Activated naive CD4-positive, alpha-beta T cell treated with anti-CD3 and anti-CD28 coated beads, Interleukin-2, amount 50 U/mL, for 72 hours (primary cell): Measurements from ENCODE around the gene SLC8A3. TPM values are rescaled to one million over a fixed set of nuclear protein-coding genes. Genes with fewer than 3 reads are reported as not detected.

Experiments used
- ATAC-seq, 2 donors: fragments of 150-1000 bp; cut with Tn5 transposase; 2 replicates each; pipeline ENCODE4 v1.10.0; 2021; ENCODE audit warnings: mild to moderate bottlenecking in 2 of 2, moderate library complexity in 2 of 2
- DNase-seq, 2 donors: peaks; one replicate each; pipeline ENCODE4 v3.0.0; 2021 to 2022; ENCODE audit warnings: low spot score in 2 of 2
- H3K27ac Mint-ChIP-seq, 2 donors: one replicate each; pipeline ENCODE4 v1.8.0; 2022; ENCODE audit warnings: mild to moderate bottlenecking in 2 of 2, mixed read lengths in 2 of 2
- H3K36me3 Mint-ChIP-seq, 2 donors: one replicate each; pipeline ENCODE4 v1.8.0; 2022; ENCODE audit warnings: mixed read lengths in 2 of 2
- H3K9me3 Mint-ChIP-seq, 2 donors: one replicate each; pipeline ENCODE4 v1.8.0; 2022; ENCODE audit warnings: mixed read lengths in 2 of 2
- total RNA-seq, 2 donors: library from RNA; stranded (reverse); gene quantifications; one replicate each; pipeline ENCODE4 v1.2.3, GENCODE V29; 2022

The SLC8A3 gene
- total RNA-seq, 2 donors from 2014 or later, result 0.09 to 2.4 TPM

DNA sequence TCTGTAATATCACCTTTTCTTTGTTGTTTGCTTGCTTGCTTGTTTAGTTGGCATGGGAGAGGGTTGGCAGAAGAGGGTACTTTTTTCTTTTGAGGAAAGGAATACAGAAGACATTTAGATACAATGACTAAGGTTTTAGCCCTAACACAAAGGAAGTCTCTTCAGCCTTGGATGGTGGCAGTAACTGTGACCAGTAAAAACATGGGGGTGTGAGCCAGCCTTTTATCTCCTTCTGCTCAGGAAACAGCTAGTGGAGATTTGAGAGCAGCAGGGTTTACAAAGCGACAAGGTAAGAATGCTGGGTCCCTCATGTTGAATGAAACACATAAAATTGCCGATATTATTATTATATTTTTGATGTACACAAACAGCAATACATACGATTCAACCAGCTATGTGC, 40.4 kb downstream of the SLC8A3 start:
- no peak for DNase-seq
- Mint-ChIP-seq H3K27ac (no peak overlapping the region), H3K9me3 (no peaks in the 10 kb centered on the region), H3K36me3 (no peaks in the 10 kb centered on the region)
- ATAC-seq, result no peak

DNA sequence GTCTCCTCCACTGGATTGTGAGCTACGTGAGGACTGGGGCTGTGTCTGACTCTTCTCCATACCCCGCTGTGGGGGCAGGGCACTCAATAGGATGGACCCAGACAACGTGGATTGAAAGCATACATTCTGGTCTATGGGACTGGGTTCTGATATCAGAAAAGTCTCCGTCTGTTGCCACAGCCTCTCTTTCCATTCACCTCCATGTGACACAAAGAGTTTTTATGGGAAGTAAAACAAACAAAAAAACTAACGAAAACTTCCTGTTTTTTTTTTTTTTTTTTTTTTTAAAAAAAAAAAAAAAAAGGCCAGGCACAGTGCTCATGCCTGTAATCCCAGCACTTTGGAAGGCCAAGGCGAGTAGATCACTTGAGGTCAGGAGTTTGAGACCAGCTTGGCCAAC, 44.7 kb downstream of the SLC8A3 start:
- no peaks in the 10 kb centered on the region for H3K9me3 Mint-ChIP-seq
- ATAC-seq (no peak), DNase-seq (no peak)
- H3K27ac Mint-ChIP-seq, result no peak overlapping the region
- H3K36me3 Mint-ChIP-seq, result no peaks in the 10 kb centered on the region

DNA sequence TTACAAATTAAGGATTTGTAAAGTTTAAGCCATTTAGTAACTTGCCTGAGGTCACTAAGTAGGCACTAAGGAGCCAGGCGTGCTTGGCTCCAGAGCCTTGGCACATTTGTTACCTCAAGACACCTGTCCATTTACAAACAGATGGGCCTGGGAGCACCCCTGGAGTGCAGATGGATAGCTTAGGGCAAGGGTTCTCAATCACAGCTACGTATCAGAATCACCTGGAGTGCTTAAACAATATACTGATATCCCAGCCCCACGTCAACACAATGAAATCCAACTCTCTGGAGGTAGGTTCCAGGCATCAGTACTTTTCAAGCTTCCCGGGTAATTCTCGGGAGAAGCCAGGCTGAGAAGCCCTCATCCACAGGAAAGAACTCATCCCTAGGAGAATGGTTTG, 45.4 kb downstream of the SLC8A3 start:
- H3K36me3 Mint-ChIP-seq, result no peaks in the 10 kb centered on the region
- no peak overlapping the region for H3K27ac Mint-ChIP-seq
- ATAC-seq (no peak), DNase-seq (no peak)
- no peaks in the 10 kb centered on the region for H3K9me3 Mint-ChIP-seq

DNA sequence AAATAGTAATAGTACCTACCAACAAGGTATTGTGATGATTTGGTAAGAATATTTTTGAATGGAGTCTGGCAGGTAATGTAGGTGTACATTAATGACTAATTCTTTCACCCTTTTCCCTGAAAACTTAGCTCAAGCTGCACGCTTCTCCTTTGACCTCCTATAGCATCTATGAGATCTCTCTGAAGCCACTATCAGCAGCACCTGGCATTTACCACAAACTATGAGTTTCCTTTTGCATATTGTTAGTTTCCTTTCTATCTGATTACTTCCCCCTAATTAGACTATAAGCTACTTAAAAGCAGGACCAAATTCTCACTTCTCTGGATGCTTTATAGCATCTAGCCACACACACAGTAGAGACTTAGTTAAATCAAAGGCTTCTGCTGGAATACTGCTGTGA, 48.1 kb downstream of the SLC8A3 start:
- Mint-ChIP-seq H3K9me3 (no peaks in the 10 kb centered on the region), H3K36me3 (no peaks in the 10 kb centered on the region), H3K27ac (no peak overlapping the region)
- DNase-seq, result no peak
- ATAC-seq, result no peak

GRCh38 chr14:70139384-70139783, 49.4 kb downstream of the SLC8A3 start:
- ATAC-seq (no peak), DNase-seq (no peak)
- Mint-ChIP-seq H3K36me3 (no peaks in the 10 kb centered on the region), H3K9me3 (no peaks in the 10 kb centered on the region), H3K27ac (no peak overlapping the region)

GRCh38 chr14:70137788-70138187, 51.0 kb downstream of the SLC8A3 start:
- DNase-seq (no peak), ATAC-seq (no peak)
- no peaks in the 10 kb centered on the region for H3K9me3 Mint-ChIP-seq
- no peak overlapping the region for H3K27ac Mint-ChIP-seq
- H3K36me3 Mint-ChIP-seq, result no peaks in the 10 kb centered on the region

DNA sequence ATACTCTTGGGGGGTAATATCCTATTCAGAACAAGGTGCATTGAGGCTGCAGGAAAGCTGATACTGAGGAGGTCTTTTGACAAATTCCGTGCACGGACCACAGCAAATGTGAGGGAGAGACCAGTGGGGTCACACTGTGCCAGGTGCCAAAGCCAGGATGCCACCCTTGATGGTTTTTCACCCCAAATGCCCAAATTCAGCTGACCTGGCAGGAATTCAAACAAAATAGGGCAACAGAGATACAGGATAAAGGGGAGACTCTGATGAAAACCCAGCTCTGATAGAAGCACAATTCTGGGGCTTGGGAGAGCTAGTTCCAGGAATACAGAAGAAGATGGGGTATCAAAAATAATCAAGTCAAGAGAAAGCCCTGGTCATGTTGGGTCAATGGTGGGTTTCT, 55.3 kb downstream of the SLC8A3 start:
- DNase-seq, result no peak
- no peak for ATAC-seq
- no peaks in the 10 kb centered on the region for H3K36me3 Mint-ChIP-seq
- H3K27ac Mint-ChIP-seq, result no peak overlapping the region
- no peaks in the 10 kb centered on the region for H3K9me3 Mint-ChIP-seq

DNA sequence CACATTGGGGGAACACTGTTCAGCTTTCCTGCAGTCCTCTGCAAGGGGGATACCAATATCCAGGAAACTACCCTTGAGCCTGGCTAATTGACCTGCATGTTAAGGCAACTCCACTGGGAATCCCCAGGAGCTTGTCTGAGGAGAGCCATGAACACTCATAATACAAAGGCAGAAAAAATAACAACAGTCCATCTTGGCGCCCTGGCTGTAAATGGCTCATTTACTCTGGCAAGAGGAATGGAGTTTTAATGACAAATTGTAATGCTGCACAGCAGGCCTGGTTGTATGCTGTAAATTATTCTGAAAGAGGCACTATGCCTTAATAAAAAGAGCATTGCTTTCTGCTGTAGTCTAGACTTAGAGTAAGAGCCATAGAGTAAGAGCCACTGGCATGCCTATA, 58.3 kb downstream of the SLC8A3 start:
- Mint-ChIP-seq H3K36me3 (no peaks in the 10 kb centered on the region), H3K27ac (no peak overlapping the region), H3K9me3 (no peaks in the 10 kb centered on the region)
- ATAC-seq (no peak), DNase-seq (no peak)

- ATAC-seq (no peak), DNase-seq (no peak)
- Mint-ChIP-seq H3K9me3 (no peaks in the 10 kb centered on the region), H3K36me3 (no peaks in the 10 kb centered on the region), H3K27ac (no peak overlapping the region)
These were observed 61.6 kb downstream of the SLC8A3 start for GRCh38 chr14:70127186-70127585.

DNA sequence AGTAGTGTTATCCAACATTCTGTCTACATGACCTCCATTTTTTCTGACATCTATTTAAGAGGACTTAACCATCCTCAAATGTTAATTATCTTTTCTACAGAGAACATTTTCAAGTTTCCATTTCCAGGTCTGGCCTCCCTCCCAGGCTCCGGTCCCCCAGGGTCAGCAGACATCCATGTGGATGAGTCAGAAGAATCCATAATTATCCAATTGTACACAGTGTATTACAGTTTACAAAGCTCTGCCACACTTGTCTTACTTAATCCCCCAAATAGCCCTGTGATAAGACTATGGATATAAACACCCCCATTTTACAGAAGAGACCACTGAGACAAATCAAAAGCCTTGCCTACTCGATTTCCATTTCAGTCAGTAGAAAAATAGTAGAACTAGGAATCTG, 65.0 kb downstream of the SLC8A3 start:
- no peaks in the 10 kb centered on the region for H3K36me3 Mint-ChIP-seq
- H3K27ac Mint-ChIP-seq, result no peak overlapping the region
- DNase-seq (no peak), ATAC-seq (no peak)
- no peaks in the 10 kb centered on the region for H3K9me3 Mint-ChIP-seq

DNA sequence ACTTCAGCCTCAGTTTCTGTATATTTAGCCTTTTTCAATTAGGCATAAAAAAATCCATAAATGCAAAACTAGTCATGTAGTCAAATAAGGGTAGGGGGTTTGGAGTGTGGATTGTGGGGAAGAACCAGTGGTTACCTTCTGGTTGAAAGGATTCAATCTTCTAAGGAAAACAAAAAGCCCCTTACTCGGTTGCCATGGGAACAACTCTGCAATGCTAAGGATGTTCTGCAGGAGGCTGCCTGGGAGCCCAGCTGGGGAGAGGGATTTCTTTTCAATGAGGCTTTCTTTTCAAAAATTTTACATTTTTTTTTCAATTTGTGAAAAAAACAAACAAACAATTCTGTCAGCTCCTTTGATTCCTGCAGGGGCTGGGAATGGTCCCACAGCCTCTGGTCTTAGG, 67.2 kb downstream of the SLC8A3 start:
- Mint-ChIP-seq H3K27ac (no peak overlapping the region), H3K9me3 (no peaks in the 10 kb centered on the region), H3K36me3 (no peaks in the 10 kb centered on the region)
- ATAC-seq (no peak), DNase-seq (no peak)

DNA sequence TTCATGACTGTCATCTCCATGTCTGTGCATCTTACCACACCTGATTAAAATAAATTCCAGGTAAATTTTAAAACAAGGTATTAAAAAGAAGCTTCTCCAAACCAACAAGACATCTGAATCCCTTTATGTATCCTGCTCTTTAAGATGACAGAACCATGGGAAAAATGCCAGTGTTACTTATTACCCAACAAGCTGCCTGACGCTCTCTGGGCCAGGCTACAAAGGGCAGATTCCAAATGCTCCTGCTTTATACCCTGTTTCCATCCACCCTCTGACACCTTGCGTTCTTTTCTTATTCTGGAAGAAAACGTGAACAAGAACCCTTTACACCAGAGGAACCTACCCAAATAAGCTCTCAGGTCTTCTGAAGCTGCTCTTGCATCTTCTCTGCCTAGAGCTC, 70.7 kb downstream of the SLC8A3 start:
- no peak overlapping the region for H3K27ac Mint-ChIP-seq
- DNase-seq (no peak), ATAC-seq (no peak)
- H3K36me3 Mint-ChIP-seq, result no peaks in the 10 kb centered on the region
- no peaks in the 10 kb centered on the region for H3K9me3 Mint-ChIP-seq

DNA sequence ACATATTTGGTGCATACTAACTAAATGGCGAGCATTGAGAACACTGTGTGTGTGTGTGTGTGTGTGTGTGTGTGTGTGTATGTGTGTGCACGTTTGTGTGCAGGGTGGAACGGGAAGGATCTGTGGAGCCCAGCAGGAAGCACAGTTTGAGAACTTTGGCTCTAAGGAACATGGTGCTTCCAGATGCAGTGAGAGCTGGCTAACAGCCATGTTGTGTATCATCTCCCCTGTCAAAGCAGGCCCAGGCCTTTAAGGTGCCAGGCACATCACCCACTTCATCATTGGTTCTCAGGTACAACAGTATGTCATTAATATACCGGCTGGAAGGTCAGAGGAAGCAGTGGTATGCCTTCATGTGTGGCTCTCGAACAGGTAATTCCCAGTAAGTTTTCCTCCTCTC, 72.5 kb downstream of the SLC8A3 start:
- H3K36me3 Mint-ChIP-seq, result no peaks in the 10 kb centered on the region
- DNase-seq, result no peak
- no peaks in the 10 kb centered on the region for H3K9me3 Mint-ChIP-seq
- ATAC-seq, result no peak
- H3K27ac Mint-ChIP-seq, result no peak overlapping the region

DNA sequence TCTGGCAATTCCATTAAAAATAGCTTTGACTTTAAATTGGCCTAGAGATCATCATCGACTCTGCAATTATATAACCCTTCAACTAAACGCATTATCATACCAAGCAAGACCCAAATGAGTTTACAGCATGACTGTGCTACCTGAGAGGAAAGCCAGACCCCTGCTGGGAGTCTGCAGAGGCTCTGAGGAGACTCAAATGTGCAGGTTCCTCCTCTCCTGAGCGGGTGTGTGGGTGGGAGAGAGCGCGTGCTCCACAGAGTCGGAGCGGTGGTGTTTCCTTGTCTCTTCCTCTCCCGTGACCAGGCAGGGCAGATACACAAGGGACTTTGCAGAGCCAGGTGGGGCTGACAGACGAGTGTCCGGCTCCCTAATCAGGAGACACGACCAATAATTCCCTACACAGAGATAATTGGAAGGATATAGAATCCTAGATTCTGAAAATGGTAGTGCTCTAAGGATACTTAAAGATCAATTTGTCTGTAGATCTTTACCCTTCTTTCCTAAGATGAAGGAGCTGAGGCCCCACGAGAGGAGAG, 74.1 kb downstream of the SLC8A3 start:
- Mint-ChIP-seq H3K9me3 (no peaks in the 10 kb centered on the region), H3K36me3 (no peaks in the 10 kb centered on the region), H3K27ac (no peak overlapping the region)
- DNase-seq, result no peak
- no peak for ATAC-seq

GRCh38 chr14:70113211-70113610, 75.5 kb downstream of the SLC8A3 start:
- ATAC-seq, result no peak
- H3K9me3 Mint-ChIP-seq, result no peaks in the 10 kb centered on the region
- H3K27ac Mint-ChIP-seq, result no peak overlapping the region
- DNase-seq, result no peak
- H3K36me3 Mint-ChIP-seq, result no peaks in the 10 kb centered on the region

DNA sequence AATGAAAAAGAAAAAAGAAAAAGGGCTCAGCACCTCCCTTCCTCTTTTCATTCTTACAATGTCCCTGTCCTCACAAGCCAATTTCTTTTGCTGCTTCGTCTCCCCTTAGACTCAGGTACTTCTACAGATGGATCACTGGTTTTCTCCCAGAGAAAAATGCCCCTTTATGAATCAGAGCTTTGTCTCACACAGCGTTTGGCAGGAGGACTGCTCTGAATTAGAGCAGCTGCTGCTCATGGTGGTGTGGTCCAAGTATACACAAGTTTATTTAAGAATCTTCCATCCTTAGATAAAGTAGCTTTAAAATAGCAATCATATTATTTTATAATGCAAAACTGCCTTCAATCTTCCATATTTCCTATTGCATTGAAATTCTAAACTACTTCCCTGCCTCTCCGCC, 80.3 kb downstream of the SLC8A3 start:
- no peak for DNase-seq
- H3K36me3 Mint-ChIP-seq, result no peaks in the 10 kb centered on the region
- H3K9me3 Mint-ChIP-seq, result no peaks in the 10 kb centered on the region
- no peak overlapping the region for H3K27ac Mint-ChIP-seq
- ATAC-seq, result no peak

GRCh38 chr14:70107309-70107708, 81.4 kb downstream of the SLC8A3 start:
- no peak for DNase-seq
- no peaks in the 10 kb centered on the region for H3K9me3 Mint-ChIP-seq
- no peak overlapping the region for H3K27ac Mint-ChIP-seq
- no peak for ATAC-seq
- no peaks in the 10 kb centered on the region for H3K36me3 Mint-ChIP-seq

DNA sequence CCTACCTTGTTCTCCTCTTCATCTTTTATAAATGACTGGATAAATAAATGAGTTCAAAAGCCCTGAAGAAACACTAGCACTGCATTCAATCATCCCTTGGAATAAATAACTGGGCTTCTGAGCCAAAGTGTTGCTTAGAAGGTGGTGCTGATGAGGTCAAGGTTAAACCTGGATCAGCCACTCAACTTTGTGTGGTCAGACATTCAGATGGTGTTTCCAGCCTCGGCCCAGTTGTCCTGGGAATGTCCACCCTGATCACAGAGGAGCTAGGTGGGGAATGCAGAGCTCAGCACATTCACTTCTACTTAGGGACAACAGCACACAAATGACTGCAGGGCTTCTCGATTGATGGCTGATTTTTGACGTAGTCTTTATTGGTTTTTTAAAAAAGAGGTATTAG, 88.7 kb downstream of the SLC8A3 start:
- DNase-seq (no peak), ATAC-seq (no peak)
- Mint-ChIP-seq H3K36me3 (no peaks in the 10 kb centered on the region), H3K27ac (no peak overlapping the region), H3K9me3 (no peaks in the 10 kb centered on the region)

DNA sequence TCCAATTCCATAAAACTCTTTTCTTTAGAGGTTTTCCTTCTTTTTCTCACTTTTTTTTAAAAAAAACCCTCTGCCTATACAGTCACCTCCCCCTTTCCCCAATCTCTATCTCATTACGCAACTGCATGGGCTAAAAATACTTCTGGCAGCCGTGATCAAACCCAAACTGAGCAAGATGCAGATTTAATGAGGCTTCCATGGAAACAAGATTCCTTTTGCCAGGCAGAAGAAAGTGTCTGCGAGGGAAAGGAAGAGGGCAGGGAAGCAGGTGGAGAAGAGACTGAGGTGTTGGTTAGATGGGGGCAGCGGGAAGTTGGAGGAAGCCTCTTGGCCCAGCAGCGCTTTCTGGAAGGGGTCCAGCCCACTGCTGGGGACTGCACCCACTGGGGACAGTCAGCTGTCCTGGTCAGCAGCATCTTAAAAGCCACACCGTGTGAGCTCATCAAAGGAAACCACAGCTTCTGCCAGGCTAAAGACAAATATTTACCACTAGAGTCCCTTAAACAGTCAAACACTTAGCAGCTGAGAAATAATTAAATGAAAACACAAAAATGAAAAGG, 90.4 kb downstream of the SLC8A3 start:
- no peak for ATAC-seq

More for the DNA sequence above, 90.4 kb downstream of the SLC8A3 start:
- no peaks in the 10 kb centered on the region for H3K36me3 Mint-ChIP-seq
- H3K27ac Mint-ChIP-seq, result no peak overlapping the region
- no peak for DNase-seq
- no peaks in the 10 kb centered on the region for H3K9me3 Mint-ChIP-seq
